PC-3 (cell line): ENCODE data around the gene FOXP4. TPM values are rescaled to one million over a fixed set of nuclear protein-coding genes. Genes with fewer than 3 reads are reported as not detected.
A peak's percentile ranks its signal among the peaks of the same experiment; 100 is the strongest.

ENCODE experiments used
- ATAC-seq: fragments of 200-7000 bp; cut with Tn5 transposase; 2 replicates; pipeline ENCODE4 v1.9.1; 2020; ENCODE audit warnings: mild to moderate bottlenecking, moderate library complexity
- BruUV-seq: library from RNA; stranded (reverse); fragments of 400-500 nt; replicated peaks from 2 replicates; lab custom pipeline; 2021; lab: Mats Ljungman, UMichigan
- CTCF ChIA-PET: fragments of 300-600 bp; sonication (Branson Sonifier 250); formaldehyde crosslinking; loops from one replicate; lab custom pipeline; 2022; ENCODE audit warnings: antibody characterized with exemption; lab: Charles Lee
- POLR2A ChIA-PET: fragments of 300-600 bp; sonication (Branson Sonifier 250); formaldehyde crosslinking; loops from one replicate; lab custom pipeline; 2022; ENCODE audit warnings: antibody characterized with exemption; ENCODE audit not compliant: unreplicated experiment; lab: Charles Lee
- DNase-seq: peaks from one replicate; pipeline ENCODE4 v3.0.0-alpha.2; 2015
- H2AFZ ChIP-seq: fragments of 300-600 bp; sonication (generic); 2 replicates; pipeline ENCODE4 v1.6.0; 2016; ENCODE audit warnings: antibody characterized with exemption, low read length
- H3F3A ChIP-seq: fragments of 300-600 bp; sonication (generic); one replicate; pipeline ENCODE4 v1.6.0; 2017; ENCODE audit warnings: antibody characterized with exemption, low read length, control low read depth, mild to moderate bottlenecking; ENCODE audit not compliant: unreplicated experiment
- H3K27ac ChIP-seq: fragments of 300-600 bp; sonication (generic); 2 replicates; pipeline ENCODE4 v1.5.1; 2016; ENCODE audit warnings: mild to moderate bottlenecking, low read length
- H3K27me3 ChIP-seq: fragments of 300-600 bp; sonication (generic); 2 replicates; pipeline ENCODE4 v1.6.1; 2016; ENCODE audit warnings: low read length, mixed read lengths
- H3K36me3 ChIP-seq: fragments of 300-600 bp; sonication (generic); 2 replicates; pipeline ENCODE4 v1.6.1; 2016; ENCODE audit warnings: low read depth, mixed run types, low read length, mixed read lengths
- H3K4me1 ChIP-seq: fragments of 300-600 bp; sonication (generic); 2 replicates; pipeline ENCODE4 v1.5.1; 2016; ENCODE audit warnings: low read length; ENCODE audit not compliant: insufficient read depth
- H3K4me2 ChIP-seq: fragments of 300-600 bp; sonication (generic); 2 replicates; pipeline ENCODE4 v1.6.0; 2016; ENCODE audit warnings: low read length
- H3K4me3 ChIP-seq: fragments of 300-600 bp; sonication (generic); 2 replicates; pipeline ENCODE4 v1.5.1; 2016; ENCODE audit warnings: mild to moderate bottlenecking, low read length, mixed read lengths
- H3K79me2 ChIP-seq: fragments of 300-600 bp; sonication (generic); 2 replicates; pipeline ENCODE4 v1.6.1; 2017; ENCODE audit warnings: low read length, mixed read lengths
- H3K9ac ChIP-seq: fragments of 300-600 bp; sonication (generic); 2 replicates; pipeline ENCODE4 v1.6.0; 2016; ENCODE audit warnings: mild to moderate bottlenecking, low read length
- H3K9me2 ChIP-seq: fragments of 300-600 bp; sonication (generic); replicated peaks from 2 replicates; pipeline ENCODE4 v1.6.1; 2016; ENCODE audit warnings: mixed run types, low read length, mixed read lengths
- H3K9me3 ChIP-seq: fragments of 300-600 bp; sonication (generic); 2 replicates; pipeline ENCODE4 v1.6.1; 2016; ENCODE audit warnings: low read length, mixed read lengths
- H4K20me1 ChIP-seq: fragments of 300-600 bp; sonication (generic); 2 replicates; pipeline ENCODE4 v1.6.1; 2016; ENCODE audit warnings: low read length, mixed read lengths
- CTCF ChIP-seq: fragments of 300-600 bp; sonication (generic); conservative IDR thresholded peaks from 2 replicates; pipeline ENCODE4 v1.5.1; 2017; ENCODE audit warnings: antibody characterized with exemption, low read depth, mild to moderate bottlenecking, low read length
- EZH2 ChIP-seq: fragments of 300-600 bp; sonication (generic); IDR thresholded peaks from one replicate; pipeline ENCODE4 v1.6.1; 2017; ENCODE audit warnings: antibody characterized with exemption, mild to moderate bottlenecking, low read length; ENCODE audit not compliant: unreplicated experiment
- EZH2phosphoT487 ChIP-seq: fragments of 300-600 bp; sonication (generic); IDR thresholded peaks from 2 replicates; pipeline ENCODE4 v1.6.1; 2018; ENCODE audit warnings: mild to moderate bottlenecking, antibody characterized with exemption, low read length, borderline replicate concordance
- intact Hi-C: fragments of 100-400 bp; cut with micrococcal nuclease; formaldehyde crosslinking; loops from 2 replicates; pipeline ENCODE4 v1.9.0; 2023
- total RNA-seq: library from RNA; depleted of rRNA; stranded (reverse); fragments of >200 nt; gene quantifications from 2 replicates; pipeline ENCODE4 v1.2.3, GENCODE V29; 2014

Gene FOXP4
- total RNA-seq, 1 experiment from 2014 or later = 6.7 TPM

- POLR2A ChIA-PET = interaction anchor here (0.6 kb wide), 1 partner anchor 35 kb away, joined by 6 read pairs; no protein-coding TSS in a partner anchor
- CTCF ChIA-PET = interaction anchor here (0.9 to 1.0 kb wide), 2 partner anchors 35 to 149 kb away, joined by 3 read pairs; no protein-coding TSS in a partner anchor
- no peaks in the 10 kb centered on the region for H3K36me3 ChIP-seq
- peak overlapping the region; percentile 51 for H3K27ac ChIP-seq
- H2AFZ ChIP-seq = peak overlapping the region; percentile 95
- peak overlapping the region; percentile 91 for H3K4me3 ChIP-seq
- H3K79me2 ChIP-seq = peaks cover 19% of the 10 kb centered on the region
- H3K9ac ChIP-seq = peak overlapping the region; percentile 88
- no peaks in the 10 kb centered on the region for H3K9me2 ChIP-seq
- peak overlapping the region; percentile 100 for H3K4me2 ChIP-seq
- ATAC-seq (peak; percentile 59), DNase-seq (peak; percentile 66)
- H3K4me1 ChIP-seq = peaks cover 7% of the 10 kb centered on the region
- TSS peak; percentile 59 for BruUV-seq
- no peaks in the 10 kb centered on the region for H4K20me1 ChIP-seq
- no peak for TF ChIP-seq EZH2
- no peak for TF ChIP-seq CTCF
- TF ChIP-seq EZH2phosphoT487 = no peak
- H3K9me3 ChIP-seq = no peaks in the 10 kb centered on the region
- no peaks in the 10 kb centered on the region for H3K27me3 ChIP-seq
- intact Hi-C loops = no loop called here
- H3F3A ChIP-seq = no peaks in the 10 kb centered on the region
These were observed 91.2 kb downstream of the FOXP4 start for GRCh38 chr6:41637194-41638001.

- BruUV-seq = no TSS peak
- intact Hi-C loops = no loop called here
- no peaks in the 10 kb centered on the region for H3K9me3 ChIP-seq
- H3K27me3 ChIP-seq = no peaks in the 10 kb centered on the region
- H3K9me2 ChIP-seq = no peaks in the 10 kb centered on the region
- H4K20me1 ChIP-seq = no peaks in the 10 kb centered on the region
- ChIA-PET CTCF (no interaction called here), POLR2A (no interaction called here)
- peaks cover 7% of the 10 kb centered on the region for H3K4me1 ChIP-seq
- H3F3A ChIP-seq = no peaks in the 10 kb centered on the region
- H3K27ac ChIP-seq = peak within 1 kb of the TSS; percentile 51
- peak within 1 kb of the TSS; percentile 95 for H2AFZ ChIP-seq
- TF ChIP-seq EZH2 (no peak), EZH2phosphoT487 (no peak), CTCF (no peak)
- ATAC-seq (no peak), DNase-seq (no peak)
- H3K4me3 ChIP-seq = peak within 1 kb of the TSS; percentile 91
- H3K4me2 ChIP-seq = peak within 1 kb of the TSS; percentile 100
- H3K79me2 ChIP-seq = peaks cover 19% of the 10 kb centered on the region
- H3K9ac ChIP-seq = peak within 1 kb of the TSS; percentile 88
- H3K36me3 ChIP-seq = no peaks in the 10 kb centered on the region
These were observed 92.1 kb downstream of the FOXP4 start, which contains the start of gene MDFI for GRCh38 chr6:41638002-41638934. Gene MDFI (plus strand): TSS chr6:41638468. CDS start chr6:41638750, 282 bp downstream.
